ENCODE results near the gene OR8S1. TPM values are rescaled to one million over a fixed set of nuclear protein-coding genes. Genes with fewer than 3 reads are reported as not detected.

OR8S1 gene
- total RNA-seq, 2 experiments from 2014 or later, result not detected

DNA sequence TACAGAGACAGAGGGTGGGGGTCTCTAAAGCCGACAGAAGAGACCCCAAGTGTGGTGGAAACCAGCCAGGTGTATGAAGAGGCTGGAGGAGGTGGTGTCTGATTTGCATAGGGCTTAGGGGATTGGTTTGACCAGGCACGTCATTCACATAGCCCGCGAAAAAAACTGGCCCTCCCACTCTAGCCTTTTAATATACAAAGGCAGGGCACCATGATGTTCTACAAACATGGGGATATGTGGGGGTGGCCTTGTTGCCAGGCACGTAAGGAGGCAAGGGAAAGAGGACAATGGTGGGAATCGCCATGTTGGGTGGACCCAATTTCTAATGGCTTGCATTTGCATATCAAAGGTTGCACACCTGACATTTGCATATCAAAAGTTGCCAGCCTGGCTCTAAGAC is 31.2 kb downstream of the OR8S1 start:
- no peak overlapping the region for H3K27ac ChIP-seq (ENCODE audit: low read depth in 1 of 2, low read length in 2 of 2)
- intact Hi-C loops (cut with DNase I, micrococcal nuclease), result no loop called here
- H3K4me1 Mint-ChIP-seq (ENCODE audit: low read depth), result no peaks in the 10 kb centered on the region
- H3K36me3 ChIP-seq (ENCODE audit: insufficient read depth, low read length), result no peaks in the 10 kb centered on the region
- no peak overlapping the region for H3K4me3 Mint-ChIP-seq
- no peaks in the 10 kb centered on the region for H3K9me3 Mint-ChIP-seq
- no peak overlapping the region for H3K27ac Mint-ChIP-seq
- no peak for DNase-seq
- no peaks in the 10 kb centered on the region for H3K27me3 ChIP-seq (ENCODE audit: control insufficient read depth in 1 of 2, insufficient read depth in 2 of 2, low read length in 2 of 2)
- H3K4me1 ChIP-seq (ENCODE audit: insufficient read depth, low read length), result no peaks in the 10 kb centered on the region
- no peak overlapping the region for H3K4me3 ChIP-seq (ENCODE audit: low read length)
- ChIA-PET POLR2A (no interaction called here), CTCF (no interaction called here)
- peaks cover 44% of the 10 kb centered on the region for H3K27me3 Mint-ChIP-seq
- no peak for ATAC-seq (ENCODE audit: poor library complexity)
- TF ChIP-seq, protein P1, sequence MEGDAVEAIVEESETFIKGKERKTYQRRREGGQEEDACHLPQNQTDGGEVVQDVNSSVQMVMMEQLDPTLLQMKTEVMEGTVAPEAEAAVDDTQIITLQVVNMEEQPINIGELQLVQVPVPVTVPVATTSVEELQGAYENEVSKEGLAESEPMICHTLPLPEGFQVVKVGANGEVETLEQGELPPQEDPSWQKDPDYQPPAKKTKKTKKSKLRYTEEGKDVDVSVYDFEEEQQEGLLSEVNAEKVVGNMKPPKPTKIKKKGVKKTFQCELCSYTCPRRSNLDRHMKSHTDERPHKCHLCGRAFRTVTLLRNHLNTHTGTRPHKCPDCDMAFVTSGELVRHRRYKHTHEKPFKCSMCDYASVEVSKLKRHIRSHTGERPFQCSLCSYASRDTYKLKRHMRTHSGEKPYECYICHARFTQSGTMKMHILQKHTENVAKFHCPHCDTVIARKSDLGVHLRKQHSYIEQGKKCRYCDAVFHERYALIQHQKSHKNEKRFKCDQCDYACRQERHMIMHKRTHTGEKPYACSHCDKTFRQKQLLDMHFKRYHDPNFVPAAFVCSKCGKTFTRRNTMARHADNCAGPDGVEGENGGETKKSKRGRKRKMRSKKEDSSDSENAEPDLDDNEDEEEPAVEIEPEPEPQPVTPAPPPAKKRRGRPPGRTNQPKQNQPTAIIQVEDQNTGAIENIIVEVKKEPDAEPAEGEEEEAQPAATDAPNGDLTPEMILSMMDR (IDR thresholded peaks at IDR 0.05), result no peak
- peaks cover 0 to 3% of the 10 kb centered on the region in 2 experiments for H3K9me3 ChIP-seq (ENCODE audit: control insufficient read depth in 1 of 2, insufficient read depth in 1 of 2, low read length in 2 of 2)
- H3K36me3 Mint-ChIP-seq (ENCODE audit: low read depth), result no peaks in the 10 kb centered on the region

DNA sequence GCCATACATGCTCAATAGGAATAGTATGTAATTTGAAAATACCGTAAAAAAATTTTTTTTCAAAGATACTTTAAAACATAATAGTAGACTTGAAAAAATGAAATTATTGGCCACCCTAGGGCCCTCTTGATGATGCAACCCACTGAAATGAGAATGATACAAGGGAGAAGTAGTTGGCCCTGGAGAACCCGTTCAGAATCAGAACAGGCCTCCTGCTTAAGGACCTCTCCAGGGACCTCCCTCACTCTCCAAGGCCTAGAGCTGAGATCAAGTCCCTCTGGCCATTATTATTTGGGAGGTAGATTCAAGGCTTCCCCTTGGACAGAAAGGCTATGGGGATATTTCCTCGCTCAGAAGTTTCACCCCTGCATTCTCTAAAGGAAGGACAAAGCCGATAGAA is 32.5 kb downstream of the OR8S1 start:
- DNase-seq, result no peak
- CTCF ChIA-PET, result interaction anchor here (0.6 kb wide), 1 partner anchor 146 kb away, joined by 3 read pairs; no protein-coding TSS in a partner anchor

DNA sequence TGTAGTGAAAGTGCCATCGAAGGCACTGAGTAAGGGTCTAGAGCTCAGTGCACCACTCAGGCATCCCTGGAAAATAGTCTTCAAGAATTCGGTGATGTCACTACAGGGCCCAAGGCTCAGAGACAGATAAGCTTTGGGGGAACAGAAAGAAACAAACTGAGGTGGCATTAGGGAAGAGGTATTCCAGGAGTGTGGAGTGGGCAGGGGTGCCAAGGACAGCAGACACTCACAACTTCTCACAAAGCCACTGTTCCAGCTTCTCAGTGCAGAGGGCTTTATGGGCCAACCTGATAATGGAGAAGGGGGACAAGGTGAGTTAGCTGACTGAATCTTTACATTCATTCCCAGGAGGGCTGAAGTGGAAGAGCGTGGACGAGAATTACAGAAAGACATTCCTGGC is 42.3 kb downstream of the OR8S1 start:
- no peak overlapping the region for H3K27ac Mint-ChIP-seq
- TF ChIP-seq, protein P1 (IDR thresholded peaks at IDR 0.05), result no peak
- H3K4me3 Mint-ChIP-seq, result no peak overlapping the region
- no peak for ATAC-seq (ENCODE audit: poor library complexity)
- intact Hi-C loops (cut with DNase I, micrococcal nuclease), result no loop called here
- no peaks in the 10 kb centered on the region for H3K4me1 ChIP-seq (ENCODE audit: insufficient read depth, low read length)
- H3K4me1 Mint-ChIP-seq (ENCODE audit: low read depth), result no peaks in the 10 kb centered on the region
- H3K9me3 Mint-ChIP-seq, result no peaks in the 10 kb centered on the region
- ChIA-PET POLR2A (no interaction called here), CTCF (no interaction called here)
- DNase-seq, result no peak
- no peak overlapping the region for H3K27ac ChIP-seq (ENCODE audit: low read depth in 1 of 2, low read length in 2 of 2)
- peaks cover 34% of the 10 kb centered on the region for H3K27me3 Mint-ChIP-seq
- no peaks in the 10 kb centered on the region for H3K9me3 ChIP-seq (ENCODE audit: control insufficient read depth in 1 of 2, insufficient read depth in 1 of 2, low read length in 2 of 2)
- no peak overlapping the region for H3K4me3 ChIP-seq (ENCODE audit: low read length)
- H3K27me3 ChIP-seq (ENCODE audit: control insufficient read depth in 1 of 2, insufficient read depth in 2 of 2, low read length in 2 of 2), result peaks cover 0 to 6% of the 10 kb centered on the region in 2 experiments
- no peaks in the 10 kb centered on the region for H3K36me3 ChIP-seq (ENCODE audit: insufficient read depth, low read length)
- no peaks in the 10 kb centered on the region for H3K36me3 Mint-ChIP-seq (ENCODE audit: low read depth)

More for the DNA sequence above, 32.5 kb downstream of the OR8S1 start:
- POLR2A ChIA-PET, result no interaction called here
- intact Hi-C loops (cut with DNase I, micrococcal nuclease), result no loop called here
- Histone ChIP-seq H3K9me3 (ENCODE audit: control insufficient read depth in 1 of 2, insufficient read depth in 1 of 2, low read length in 2 of 2) (no peaks in the 10 kb centered on the region), H3K4me1 (ENCODE audit: insufficient read depth, low read length) (no peaks in the 10 kb centered on the region), H3K36me3 (ENCODE audit: insufficient read depth, low read length) (no peaks in the 10 kb centered on the region), H3K27ac (ENCODE audit: low read depth in 1 of 2, low read length in 2 of 2) (no peak overlapping the region), H3K4me3 (ENCODE audit: low read length) (no peak overlapping the region), H3K27me3 (ENCODE audit: control insufficient read depth in 1 of 2, insufficient read depth in 2 of 2, low read length in 2 of 2) (no peaks in the 10 kb centered on the region)
- H3K4me1 Mint-ChIP-seq (ENCODE audit: low read depth), result no peaks in the 10 kb centered on the region
- H3K36me3 Mint-ChIP-seq (ENCODE audit: low read depth), result no peaks in the 10 kb centered on the region
- H3K27me3 Mint-ChIP-seq, result peaks cover 39% of the 10 kb centered on the region
- H3K27ac Mint-ChIP-seq, result no peak overlapping the region
- ATAC-seq (ENCODE audit: poor library complexity), result no peak
- no peak overlapping the region for H3K4me3 Mint-ChIP-seq
- H3K9me3 Mint-ChIP-seq, result no peaks in the 10 kb centered on the region
- TF ChIP-seq, protein P1 (IDR thresholded peaks at IDR 0.05), result no peak

Data from CD4-positive, alpha-beta T cell (primary cell).